Sigmoid colon (tissue), 4 donors: ENCODE data around the gene DEFB129.

ENCODE experiments used
- EP300 ChIP-seq, 4 donors: sonication (generic); formaldehyde crosslinking; IDR thresholded peaks; one replicate each; pipeline ENCODE4 v1.6.1; 2017; ENCODE audit warnings: antibody characterized with exemption in 4 of 4
- POLR2A ChIP-seq, 2 donors: fragments of 450-650 bp; IDR thresholded peaks; one replicate each; pipeline ENCODE4 v1.6.1; 2016; ENCODE audit warnings: antibody characterized with exemption in 2 of 2, mild to moderate bottlenecking in 2 of 2, moderate library complexity in 2 of 2
- POLR2AphosphoS5 ChIP-seq, 4 donors: sonication (generic); formaldehyde crosslinking; IDR thresholded peaks; one replicate each; pipeline ENCODE4 v1.6.1; 2017; ENCODE audit warnings: antibody characterized with exemption in 4 of 4
- TF ChIP-seq, protein P1 (sequence below), 4 experiments: fragments of 450-650 bp in 3 of 4; fragments of 200-600 bp in 1 of 4; IDR thresholded peaks; one replicate each; pipeline ENCODE4 v1.5.1; 2016 to 2019; ENCODE audit warnings: antibody characterized with exemption in 4 of 4, mild to moderate bottlenecking in 3 of 4, moderate library complexity in 2 of 4

DNA sequence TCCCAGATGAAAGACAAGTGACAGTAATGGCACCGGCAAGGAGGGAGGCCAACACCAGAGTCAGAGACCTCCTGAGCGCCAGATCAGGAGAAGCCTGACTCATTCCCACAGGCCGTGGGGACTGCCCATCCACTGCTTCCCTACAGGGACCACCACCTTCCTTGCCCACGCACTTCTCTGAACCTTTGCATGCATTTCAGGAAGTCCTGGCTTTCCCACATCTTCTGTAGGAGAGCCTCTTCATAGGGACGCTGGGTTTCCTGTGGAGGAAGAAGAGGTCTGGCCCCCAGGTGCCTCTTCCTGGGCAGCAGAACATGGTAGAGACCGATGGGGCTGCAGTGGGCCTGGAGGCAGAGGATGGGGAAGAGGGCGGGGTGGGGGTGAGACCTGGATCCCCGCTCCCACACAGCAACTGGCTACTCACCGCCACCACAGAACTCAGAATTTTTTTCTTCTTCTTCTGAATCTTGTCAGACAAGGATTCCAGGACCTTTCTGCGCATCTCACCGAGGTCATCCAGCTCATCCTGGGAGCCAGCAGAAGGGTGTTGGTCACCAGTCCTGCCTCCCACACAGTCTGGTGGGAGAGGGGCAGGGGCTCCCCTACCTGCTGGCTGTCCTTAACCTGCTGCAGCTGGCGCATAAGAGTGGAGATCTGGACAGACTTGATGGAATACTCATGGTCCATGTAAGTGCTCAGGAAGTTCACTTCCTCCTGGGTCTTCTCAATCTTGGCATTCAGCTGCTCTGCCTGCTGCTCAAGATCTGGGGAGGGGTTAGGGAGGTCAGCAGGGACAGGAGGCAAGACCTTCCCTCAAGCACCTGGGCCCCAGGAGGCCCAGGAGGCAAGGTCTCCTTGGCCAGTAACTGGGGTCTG, 49.8 kb downstream of the DEFB129 start:
- TF ChIP-seq EP300 (IDR thresholded peaks at IDR 0.05) (no peak), POLR2A (IDR thresholded peaks at IDR 0.05) (no peak), POLR2AphosphoS5 (IDR thresholded peaks at IDR 0.05) (no peak)
- TF ChIP-seq, protein P1, sequence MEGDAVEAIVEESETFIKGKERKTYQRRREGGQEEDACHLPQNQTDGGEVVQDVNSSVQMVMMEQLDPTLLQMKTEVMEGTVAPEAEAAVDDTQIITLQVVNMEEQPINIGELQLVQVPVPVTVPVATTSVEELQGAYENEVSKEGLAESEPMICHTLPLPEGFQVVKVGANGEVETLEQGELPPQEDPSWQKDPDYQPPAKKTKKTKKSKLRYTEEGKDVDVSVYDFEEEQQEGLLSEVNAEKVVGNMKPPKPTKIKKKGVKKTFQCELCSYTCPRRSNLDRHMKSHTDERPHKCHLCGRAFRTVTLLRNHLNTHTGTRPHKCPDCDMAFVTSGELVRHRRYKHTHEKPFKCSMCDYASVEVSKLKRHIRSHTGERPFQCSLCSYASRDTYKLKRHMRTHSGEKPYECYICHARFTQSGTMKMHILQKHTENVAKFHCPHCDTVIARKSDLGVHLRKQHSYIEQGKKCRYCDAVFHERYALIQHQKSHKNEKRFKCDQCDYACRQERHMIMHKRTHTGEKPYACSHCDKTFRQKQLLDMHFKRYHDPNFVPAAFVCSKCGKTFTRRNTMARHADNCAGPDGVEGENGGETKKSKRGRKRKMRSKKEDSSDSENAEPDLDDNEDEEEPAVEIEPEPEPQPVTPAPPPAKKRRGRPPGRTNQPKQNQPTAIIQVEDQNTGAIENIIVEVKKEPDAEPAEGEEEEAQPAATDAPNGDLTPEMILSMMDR (IDR thresholded peaks at IDR 0.05): no peak
